ENCODE results near the gene VAV1. TPM values are rescaled to one million over a fixed set of nuclear protein-coding genes. Genes with fewer than 3 reads are reported as not detected.

The VAV1 gene
- total RNA-seq, 1 experiment from 2014 or later: 0.05 TPM

GRCh38 chr19:6730153-6730804 is 42.2 kb upstream of the VAV1 start:
- TF ChIP-seq POLR2AphosphoS5 (IDR thresholded peaks at IDR 0.05; ENCODE audit: low read depth, low read length) (no peak), TCF7L2 (IDR thresholded peaks at IDR 0.05; ENCODE audit: low read depth, low read length) (no peak), SIN3A (IDR thresholded peaks at IDR 0.05; ENCODE audit: borderline replicate concordance, insufficient read depth, low read depth, low read length) (no peak)
- TF ChIP-seq, protein P1, sequence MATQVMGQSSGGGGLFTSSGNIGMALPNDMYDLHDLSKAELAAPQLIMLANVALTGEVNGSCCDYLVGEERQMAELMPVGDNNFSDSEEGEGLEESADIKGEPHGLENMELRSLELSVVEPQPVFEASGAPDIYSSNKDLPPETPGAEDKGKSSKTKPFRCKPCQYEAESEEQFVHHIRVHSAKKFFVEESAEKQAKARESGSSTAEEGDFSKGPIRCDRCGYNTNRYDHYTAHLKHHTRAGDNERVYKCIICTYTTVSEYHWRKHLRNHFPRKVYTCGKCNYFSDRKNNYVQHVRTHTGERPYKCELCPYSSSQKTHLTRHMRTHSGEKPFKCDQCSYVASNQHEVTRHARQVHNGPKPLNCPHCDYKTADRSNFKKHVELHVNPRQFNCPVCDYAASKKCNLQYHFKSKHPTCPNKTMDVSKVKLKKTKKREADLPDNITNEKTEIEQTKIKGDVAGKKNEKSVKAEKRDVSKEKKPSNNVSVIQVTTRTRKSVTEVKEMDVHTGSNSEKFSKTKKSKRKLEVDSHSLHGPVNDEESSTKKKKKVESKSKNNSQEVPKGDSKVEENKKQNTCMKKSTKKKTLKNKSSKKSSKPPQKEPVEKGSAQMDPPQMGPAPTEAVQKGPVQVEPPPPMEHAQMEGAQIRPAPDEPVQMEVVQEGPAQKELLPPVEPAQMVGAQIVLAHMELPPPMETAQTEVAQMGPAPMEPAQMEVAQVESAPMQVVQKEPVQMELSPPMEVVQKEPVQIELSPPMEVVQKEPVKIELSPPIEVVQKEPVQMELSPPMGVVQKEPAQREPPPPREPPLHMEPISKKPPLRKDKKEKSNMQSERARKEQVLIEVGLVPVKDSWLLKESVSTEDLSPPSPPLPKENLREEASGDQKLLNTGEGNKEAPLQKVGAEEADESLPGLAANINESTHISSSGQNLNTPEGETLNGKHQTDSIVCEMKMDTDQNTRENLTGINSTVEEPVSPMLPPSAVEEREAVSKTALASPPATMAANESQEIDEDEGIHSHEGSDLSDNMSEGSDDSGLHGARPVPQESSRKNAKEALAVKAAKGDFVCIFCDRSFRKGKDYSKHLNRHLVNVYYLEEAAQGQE (IDR thresholded peaks at IDR 0.05; ENCODE audit: insufficient read depth in 1 of 2, low read depth in 2 of 2, low read length in 1 of 2): no peak
- TF ChIP-seq, protein P2, sequence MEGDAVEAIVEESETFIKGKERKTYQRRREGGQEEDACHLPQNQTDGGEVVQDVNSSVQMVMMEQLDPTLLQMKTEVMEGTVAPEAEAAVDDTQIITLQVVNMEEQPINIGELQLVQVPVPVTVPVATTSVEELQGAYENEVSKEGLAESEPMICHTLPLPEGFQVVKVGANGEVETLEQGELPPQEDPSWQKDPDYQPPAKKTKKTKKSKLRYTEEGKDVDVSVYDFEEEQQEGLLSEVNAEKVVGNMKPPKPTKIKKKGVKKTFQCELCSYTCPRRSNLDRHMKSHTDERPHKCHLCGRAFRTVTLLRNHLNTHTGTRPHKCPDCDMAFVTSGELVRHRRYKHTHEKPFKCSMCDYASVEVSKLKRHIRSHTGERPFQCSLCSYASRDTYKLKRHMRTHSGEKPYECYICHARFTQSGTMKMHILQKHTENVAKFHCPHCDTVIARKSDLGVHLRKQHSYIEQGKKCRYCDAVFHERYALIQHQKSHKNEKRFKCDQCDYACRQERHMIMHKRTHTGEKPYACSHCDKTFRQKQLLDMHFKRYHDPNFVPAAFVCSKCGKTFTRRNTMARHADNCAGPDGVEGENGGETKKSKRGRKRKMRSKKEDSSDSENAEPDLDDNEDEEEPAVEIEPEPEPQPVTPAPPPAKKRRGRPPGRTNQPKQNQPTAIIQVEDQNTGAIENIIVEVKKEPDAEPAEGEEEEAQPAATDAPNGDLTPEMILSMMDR (IDR thresholded peaks at IDR 0.05): no peak
- CTCF ChIA-PET: no interaction called here
- no TSS peak for BruUV-seq (replicated peaks)
- ATAC-seq (peak; percentile 65), DNase-seq (ENCODE audit: low read depth, low spot score) (no peak)
- H3K4me1 ChIP-seq (ENCODE audit: control insufficient read depth, insufficient read depth, low read length): no peaks in the 10 kb centered on the region
- H3K4me3 ChIP-seq (ENCODE audit: low read depth in 2 of 2, low read length in 2 of 2): no peak overlapping the region
- H3K27me3 ChIP-seq (ENCODE audit: control insufficient read depth, insufficient read depth, low read length): no peaks in the 10 kb centered on the region
- H3K27ac ChIP-seq (ENCODE audit: low read length): no peak overlapping the region
- H3K9me3 ChIP-seq (ENCODE audit: control insufficient read depth, insufficient read depth, low read depth, low read length): no peaks in the 10 kb centered on the region
- intact Hi-C loops (cut with micrococcal nuclease; ENCODE audit: unreplicated experiment) (no loop called here), in situ Hi-C loops (cut with HindIII; ENCODE audit: low pct_unique_long_range_greater_than_20kb, low sequenced_read_pairs) (no loop called here)
- POLR2A ChIA-PET: no interaction called here
- no peaks in the 10 kb centered on the region for H3K36me3 ChIP-seq (ENCODE audit: control insufficient read depth, insufficient read depth, low read length)

DNA sequence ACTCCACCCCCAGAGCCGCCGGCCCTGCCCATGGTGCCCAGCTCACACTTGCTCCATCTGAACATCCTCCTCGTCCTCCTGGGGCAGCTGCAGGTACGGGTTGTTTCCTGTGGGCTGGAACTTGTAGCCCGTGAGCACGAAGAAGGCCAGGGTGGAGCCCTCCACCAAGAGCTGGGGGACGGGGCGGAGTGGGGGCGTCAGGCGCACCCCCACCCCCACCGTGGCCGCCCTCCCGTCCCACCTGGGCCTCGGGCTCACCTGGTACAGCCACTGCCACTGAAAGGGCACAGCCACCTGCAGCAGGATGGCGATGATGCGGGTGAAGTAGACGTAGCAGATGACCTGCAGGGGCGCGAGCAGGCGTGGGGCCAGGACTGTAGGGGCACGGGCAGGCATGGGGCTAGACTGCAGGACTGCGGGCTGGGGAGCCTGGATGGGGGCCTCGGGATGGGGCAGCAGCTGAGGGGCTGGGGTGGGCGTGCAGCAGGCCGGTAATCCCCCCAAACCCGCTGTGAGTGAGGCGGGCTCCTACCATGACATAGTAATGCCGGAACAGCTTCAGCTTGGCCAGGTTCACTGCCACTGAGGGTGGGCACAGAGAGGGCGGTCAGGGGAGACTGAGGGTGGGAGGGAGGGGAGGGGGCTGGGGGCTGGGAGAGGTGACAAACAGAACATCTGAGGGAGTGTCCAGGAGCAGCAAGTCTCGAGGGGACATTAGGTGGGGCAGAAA is 41.4 kb upstream of the VAV1 start:
- intact Hi-C loops (cut with micrococcal nuclease; ENCODE audit: unreplicated experiment): no loop called here
- no peak for ATAC-seq
- in situ Hi-C loops (cut with HindIII; ENCODE audit: low pct_unique_long_range_greater_than_20kb, low sequenced_read_pairs): no loop called here

More for the DNA sequence above, 41.4 kb upstream of the VAV1 start:
- ChIA-PET CTCF (no interaction called here), POLR2A (no interaction called here)
- BruUV-seq (replicated peaks): no TSS peak
- Histone ChIP-seq H3K27me3 (ENCODE audit: control insufficient read depth, insufficient read depth, low read length) (no peaks in the 10 kb centered on the region), H3K27ac (ENCODE audit: low read length) (no peak overlapping the region), H3K4me1 (ENCODE audit: control insufficient read depth, insufficient read depth, low read length) (no peaks in the 10 kb centered on the region), H3K36me3 (ENCODE audit: control insufficient read depth, insufficient read depth, low read length) (no peaks in the 10 kb centered on the region), H3K9me3 (ENCODE audit: control insufficient read depth, insufficient read depth, low read depth, low read length) (no peaks in the 10 kb centered on the region), H3K4me3 (ENCODE audit: low read depth in 2 of 2, low read length in 2 of 2) (no peak overlapping the region)
- DNase-seq (ENCODE audit: low read depth, low spot score): no peak
- TF ChIP-seq, protein P1 (IDR thresholded peaks at IDR 0.05; ENCODE audit: insufficient read depth in 1 of 2, low read depth in 2 of 2, low read length in 1 of 2): no peak
